ENCODE results near the gene ATXN7L1.

GRCh38 chr7:105711726-105712402, 164.5 kb downstream of the ATXN7L1 start:
- TF ChIP-seq CTCF (IDR thresholded peaks at IDR 0.05) (no peak), POLR2A (IDR thresholded peaks at IDR 0.05) (no peak)
